SK-N-SH (cell line): Measurements from ENCODE around the gene PIP4K2B.

Source experiments
- CTCF ChIP-seq: fragments of 200-600 bp; sonication (generic); IDR thresholded peaks from 2 replicates; pipeline ENCODE4 v1.6.1; 2017; ENCODE audit warnings: antibody characterized with exemption, mild to moderate bottlenecking, moderate library complexity
- GATA2 ChIP-seq: sonication (generic); formaldehyde crosslinking; IDR thresholded peaks from 2 replicates; pipeline ENCODE4 v1.5.0; 2020; ENCODE audit warnings: mild to moderate bottlenecking, missing genetic modification reagents
- PBX3 ChIP-seq: IDR thresholded peaks from 2 replicates; pipeline ENCODE4; 2012
- POLR2AphosphoS5 ChIP-seq: IDR thresholded peaks from 2 replicates; pipeline ENCODE4 v1.6.1; 2012; ENCODE audit warnings: low read depth, low read length
- RFX5 ChIP-seq: IDR thresholded peaks from 2 replicates; pipeline ENCODE4 v1.6.1; 2012; ENCODE audit warnings: mild to moderate bottlenecking, improper control_type of control experiment, low read length
- USF1 ChIP-seq: IDR thresholded peaks from 2 replicates; pipeline ENCODE4 v1.4.0; 2012; ENCODE audit warnings: low read depth, borderline replicate concordance

- TF ChIP-seq CTCF (no peak), USF1 (no peak), GATA2 (CRISPR knock-in tag) (no peak), POLR2AphosphoS5 (no peak), PBX3 (no peak), RFX5 (no peak)
These were observed 19.2 kb downstream of the PIP4K2B start for GRCh38 chr17:38779965-38780752.
